Embryonic facial prominence (tissue), 1 donor: Measurements from ENCODE around the gene MEGF9.
"Not testable (repeated sequence)": the region's sequence is repeated elsewhere in the genome, so short reads cannot be mapped to it uniquely, and the experiment has no call there.

Experiments used
- DNase-seq: peaks from one replicate; pipeline ENCODE4 v3.0.0-alpha.2; 2016; ENCODE audit errors: extremely low spot score

The MEGF9 gene

DNA sequence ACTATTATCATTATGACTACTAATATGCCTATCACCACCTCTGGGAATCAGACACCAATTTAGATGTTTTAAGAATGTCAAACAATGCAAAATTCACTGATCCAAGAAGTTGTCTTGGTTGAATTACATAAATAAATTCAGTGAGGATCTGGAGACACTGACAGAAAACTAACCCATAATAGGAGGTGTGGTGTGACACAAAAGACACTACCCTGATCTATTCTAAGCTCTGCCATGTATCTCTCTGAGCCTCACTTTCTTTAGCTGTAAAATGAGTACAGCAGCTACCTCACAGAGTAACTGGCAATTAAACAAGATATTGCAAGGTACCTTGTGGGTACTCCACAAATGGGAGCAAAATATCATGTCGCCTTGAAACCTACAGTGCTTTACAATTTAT lies 141.8 kb downstream of the MEGF9 start:
- DNase-seq, result no peak

DNA sequence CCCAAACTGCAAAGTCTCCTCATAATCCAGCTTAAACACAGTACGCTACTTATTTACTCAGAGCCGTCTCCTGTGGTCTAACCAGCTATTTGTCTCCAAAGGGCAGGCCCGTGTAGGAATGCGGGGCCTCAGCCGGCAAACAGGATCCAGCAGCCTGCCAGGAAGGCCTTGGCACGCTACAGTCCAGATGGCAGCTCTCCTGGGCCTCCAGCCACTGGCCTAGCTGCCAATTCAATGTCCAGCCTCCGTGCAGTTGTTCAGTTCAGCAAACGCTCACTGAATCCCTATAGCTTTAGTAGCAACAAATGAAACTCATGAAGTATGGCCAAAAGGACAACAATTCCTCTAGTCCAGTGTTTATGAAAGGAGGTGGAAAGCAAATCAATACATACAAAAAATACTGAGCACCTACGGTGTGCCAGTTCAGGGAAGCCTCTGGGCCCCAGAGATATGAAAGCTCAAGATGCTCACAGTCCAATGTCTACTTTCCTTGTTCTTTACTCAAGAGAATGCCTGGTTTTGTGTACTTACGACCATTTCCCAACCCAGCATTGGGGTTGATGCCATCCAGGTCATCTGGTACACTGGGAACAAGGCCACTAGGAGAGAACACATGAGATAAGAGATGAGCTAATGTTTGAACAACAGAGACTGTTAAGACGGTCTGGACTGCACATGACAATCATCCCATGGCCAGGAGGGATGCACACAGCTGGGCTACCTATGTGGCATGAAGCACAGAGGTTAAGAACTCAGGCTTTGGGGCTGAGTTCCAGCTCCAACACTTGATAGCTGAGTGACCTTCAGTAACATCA lies 142.6 kb downstream of the MEGF9 start:
- DNase-seq, result no peak

GRCh38 chr9:120570296-120570695 lies 144.0 kb downstream of the MEGF9 start:
- DNase-seq, result no peak

DNA sequence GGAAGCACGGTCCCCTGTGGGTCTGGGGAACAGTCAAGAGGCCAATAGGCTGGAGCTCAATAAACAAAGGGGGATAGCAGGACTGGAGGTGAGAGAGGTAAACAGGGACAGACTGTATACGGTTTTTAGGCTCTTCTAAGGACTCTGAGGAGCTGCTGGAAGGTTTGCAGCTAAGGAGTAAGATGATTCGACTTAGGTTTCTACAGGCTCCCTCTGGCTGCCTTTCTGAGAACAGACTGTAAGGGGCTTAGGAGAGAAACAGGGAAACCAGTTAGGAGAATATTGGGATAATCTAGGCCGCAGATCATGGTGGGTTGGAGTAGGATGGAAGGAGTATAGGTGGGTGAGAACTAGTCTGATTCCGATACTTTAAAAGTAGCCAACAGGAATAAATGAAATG lies 144.7 kb downstream of the MEGF9 start:
- DNase-seq, result no peak

DNA sequence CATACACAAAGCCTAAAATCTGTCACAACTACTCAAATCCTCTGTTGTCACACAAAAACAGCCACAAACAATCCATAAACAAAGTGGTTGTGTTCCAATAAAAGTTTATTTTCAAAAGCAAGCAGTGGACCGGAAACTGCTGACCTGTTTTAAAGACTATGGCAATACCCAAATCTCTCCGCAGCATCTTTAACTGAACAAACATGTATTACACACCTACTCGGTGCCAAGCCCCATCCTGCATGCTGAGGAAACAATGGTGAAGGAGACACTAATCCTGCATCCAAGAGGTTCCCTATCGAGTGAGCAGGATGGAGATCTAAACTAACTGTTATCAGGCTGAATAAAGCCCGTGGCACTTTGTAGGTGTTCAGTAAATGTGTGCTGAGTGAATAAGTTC lies 145.5 kb downstream of the MEGF9 start:
- no peak for DNase-seq

DNA sequence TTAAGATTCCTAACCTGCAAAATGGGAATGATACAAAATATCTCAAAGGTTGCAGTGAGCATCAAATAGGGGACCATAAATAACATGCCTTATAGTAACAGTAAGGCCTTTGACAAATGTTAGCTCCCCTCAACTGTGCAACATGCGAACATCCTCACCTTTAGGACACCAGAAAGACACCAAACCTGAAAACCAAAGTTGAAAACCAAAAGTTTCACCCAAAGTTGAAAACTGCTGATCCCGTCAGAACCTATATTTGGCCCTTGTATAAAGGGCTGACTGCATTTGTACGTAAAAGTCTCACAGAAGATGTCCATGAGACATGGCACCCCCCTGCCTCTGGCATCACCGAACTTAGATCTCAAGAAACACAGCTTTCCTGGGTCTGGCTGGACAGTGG lies 146.4 kb downstream of the MEGF9 start:
- no peak for DNase-seq

DNA sequence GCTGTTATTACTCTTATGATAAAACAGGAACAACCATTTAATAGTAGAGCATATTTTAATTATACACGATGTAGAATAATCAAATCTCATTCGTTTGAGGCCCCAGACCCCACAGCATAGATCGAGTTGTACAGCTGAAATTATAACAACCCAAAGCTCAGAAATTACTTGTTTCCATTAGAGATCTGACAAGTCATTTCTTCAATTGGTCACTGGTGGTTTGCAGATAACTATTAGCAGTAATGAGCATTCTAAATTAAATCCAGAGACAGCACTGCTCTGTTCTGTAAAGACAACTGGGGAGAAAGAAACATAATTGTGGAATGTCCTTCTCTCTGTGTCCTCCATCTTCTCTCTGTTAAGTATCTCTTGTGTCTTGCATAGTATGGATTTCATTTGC lies 147.2 kb downstream of the MEGF9 start:
- DNase-seq, result no peak

GRCh38 chr9:120564589-120564988 lies 149.7 kb downstream of the MEGF9 start:
- DNase-seq, result no peak

- DNase-seq, result no peak
Observed at GRCh38 chr9:120562861-120563443, 151.3 kb downstream of the MEGF9 start.

- DNase-seq, result no peak
Observed at GRCh38 chr9:120561709-120562108, 152.6 kb downstream of the MEGF9 start.

GRCh38 chr9:120559546-120559945 lies 154.7 kb downstream of the MEGF9 start:
- no peak for DNase-seq

DNA sequence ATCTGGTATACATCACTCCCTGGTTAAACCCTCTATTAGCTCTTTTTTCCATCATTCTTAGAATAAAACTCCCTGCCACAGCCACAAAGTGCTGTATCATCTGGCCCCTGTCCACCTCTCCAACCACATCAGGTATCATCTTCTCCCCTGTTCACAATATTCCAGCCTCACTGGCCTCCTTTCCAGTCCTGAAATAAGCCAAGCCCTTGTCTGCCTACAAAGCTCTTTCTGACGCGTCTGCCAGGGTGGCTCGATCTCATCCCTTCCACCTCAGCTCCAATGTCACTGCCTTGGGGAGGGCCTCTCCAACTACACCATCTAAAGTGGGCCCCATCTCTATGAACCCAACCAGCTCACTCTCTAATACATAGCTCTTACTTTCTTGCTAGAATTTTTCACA lies 155.8 kb downstream of the MEGF9 start:
- DNase-seq, result no peak

GRCh38 chr9:120557205-120557604 lies 157.1 kb downstream of the MEGF9 start:
- DNase-seq, result no peak

GRCh38 chr9:120556775-120557174 lies 157.5 kb downstream of the MEGF9 start:
- DNase-seq, result no peak

- DNase-seq, result no peak
Observed at GRCh38 chr9:120555839-120556238, 158.4 kb downstream of the MEGF9 start.

DNA sequence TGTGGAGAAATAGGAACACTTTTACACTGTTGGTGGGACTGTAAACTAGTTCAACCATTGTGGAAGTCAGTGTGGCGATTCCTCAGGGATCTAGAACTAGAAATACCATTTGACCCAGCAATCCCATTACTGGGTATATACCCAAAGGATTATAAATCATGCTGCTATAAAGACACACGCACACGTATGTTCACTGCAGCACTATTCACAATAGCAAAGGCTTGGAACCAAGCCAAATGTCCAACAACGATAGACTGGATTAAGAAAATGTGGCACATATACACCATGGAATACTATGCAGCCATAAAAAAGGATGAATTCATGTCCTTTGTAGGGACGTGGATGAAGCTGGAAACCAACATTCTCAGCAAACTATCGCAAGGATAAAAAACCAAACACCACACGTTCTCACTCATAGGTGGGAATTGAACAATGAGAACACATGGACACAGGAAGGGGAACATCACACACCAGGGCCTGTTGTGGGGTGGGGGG lies 162.0 kb downstream of the MEGF9 start:
- DNase-seq, result not testable (repeated sequence)
